HG02678 (cell line): ENCODE measurements around the gene GPC6.
"Not testable (repeated sequence)": the region's sequence is repeated elsewhere in the genome, so short reads cannot be mapped to it uniquely, and the experiment has no call there.

Experiments
- ATAC-seq: cut with Tn5 transposase; IDR thresholded peaks from one replicate; pipeline ENCODE4 v1.9.1; 2021; ENCODE audit warnings: mild to moderate bottlenecking, moderate library complexity; ENCODE audit not compliant: unreplicated experiment

The GPC6 gene

DNA sequence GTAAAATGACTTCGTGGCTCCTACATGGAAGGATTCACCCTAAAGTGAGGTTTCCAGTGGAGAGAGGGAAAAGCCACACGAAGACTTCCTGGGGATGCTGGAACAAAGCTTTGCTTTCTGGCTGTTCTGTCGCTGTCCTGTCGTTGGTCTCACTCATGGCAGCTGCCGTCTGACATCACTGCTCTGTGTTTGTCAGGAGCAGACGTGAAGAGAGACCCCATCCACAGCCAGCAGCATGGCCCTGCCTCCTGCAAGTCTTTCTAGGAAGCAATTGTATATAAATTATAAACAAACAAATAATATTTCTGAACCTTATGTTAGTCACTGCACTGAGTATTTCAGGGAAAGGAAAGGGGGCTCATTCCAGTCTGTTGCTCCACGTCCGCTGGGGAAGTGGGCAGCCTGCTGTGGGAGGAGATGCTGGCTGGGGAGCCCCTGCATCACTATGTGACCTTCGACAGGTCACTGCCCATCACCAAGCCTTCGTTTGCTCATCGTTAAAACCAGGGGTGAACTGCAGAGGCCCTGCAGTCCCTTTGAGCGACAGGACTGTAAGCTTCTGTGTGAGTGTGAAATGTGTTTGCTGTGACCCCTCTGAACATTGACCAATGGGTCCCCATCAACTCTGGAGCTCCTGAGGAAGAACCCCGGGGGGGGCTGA is 1101.9 kb downstream of the GPC6 start:
- ATAC-seq = no peak

DNA sequence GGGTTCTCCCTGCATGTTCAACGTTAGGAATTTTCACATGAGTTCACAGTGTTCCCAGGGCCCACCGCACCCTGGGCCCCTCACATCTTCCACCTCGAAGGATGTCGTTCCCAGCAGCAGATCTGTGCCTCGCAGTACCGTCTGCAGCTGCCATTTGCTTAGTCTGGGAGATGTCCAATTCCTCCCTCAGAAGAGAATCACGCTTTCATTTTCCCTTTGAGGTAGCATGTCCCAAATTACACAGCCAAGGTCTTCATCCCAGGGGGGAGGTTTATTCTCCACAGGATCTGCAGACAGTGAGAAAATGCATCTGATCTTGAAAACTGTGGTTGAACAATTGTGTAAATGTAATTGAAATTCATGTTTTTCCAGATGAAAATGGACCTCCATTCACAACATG is 1102.7 kb downstream of the GPC6 start:
- no peak for ATAC-seq

DNA sequence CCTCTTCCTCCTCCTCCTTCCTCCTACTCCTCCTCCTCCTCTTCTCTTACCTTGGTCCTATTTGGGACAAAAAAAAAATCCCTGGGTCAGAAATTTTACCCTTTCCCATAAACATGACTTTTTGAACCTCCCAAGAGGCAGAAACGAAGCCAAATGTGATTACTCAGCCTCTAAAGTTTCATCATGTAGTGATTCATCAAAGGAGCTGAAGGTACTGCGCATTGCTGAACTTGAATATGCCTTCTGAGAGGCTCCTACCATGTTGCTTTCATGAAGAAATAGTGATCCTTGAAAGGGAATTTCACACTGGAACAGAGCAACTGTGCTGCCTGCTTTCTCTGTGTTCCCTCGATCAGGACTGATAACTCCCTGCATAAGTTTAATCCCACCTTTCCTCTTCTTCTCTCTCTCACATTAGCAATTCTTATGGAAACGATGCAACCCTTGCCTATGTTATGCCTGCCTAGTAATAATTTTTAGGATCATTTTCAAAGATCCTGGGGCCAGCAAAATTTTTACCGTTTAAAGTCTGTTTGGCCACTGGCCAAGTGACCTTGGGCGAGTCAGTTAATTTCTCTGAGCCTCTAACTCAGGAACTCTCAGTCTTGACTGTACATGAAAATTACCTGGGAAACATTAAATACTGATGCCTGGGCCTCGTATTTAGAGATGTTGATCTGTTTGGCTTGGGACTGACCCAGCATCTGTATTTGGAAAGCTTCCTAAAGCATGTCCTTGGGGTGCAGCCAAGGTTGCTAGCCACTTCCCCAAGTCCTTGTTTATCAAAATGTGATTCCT is 1103.3 kb downstream of the GPC6 start:
- no peak for ATAC-seq

DNA sequence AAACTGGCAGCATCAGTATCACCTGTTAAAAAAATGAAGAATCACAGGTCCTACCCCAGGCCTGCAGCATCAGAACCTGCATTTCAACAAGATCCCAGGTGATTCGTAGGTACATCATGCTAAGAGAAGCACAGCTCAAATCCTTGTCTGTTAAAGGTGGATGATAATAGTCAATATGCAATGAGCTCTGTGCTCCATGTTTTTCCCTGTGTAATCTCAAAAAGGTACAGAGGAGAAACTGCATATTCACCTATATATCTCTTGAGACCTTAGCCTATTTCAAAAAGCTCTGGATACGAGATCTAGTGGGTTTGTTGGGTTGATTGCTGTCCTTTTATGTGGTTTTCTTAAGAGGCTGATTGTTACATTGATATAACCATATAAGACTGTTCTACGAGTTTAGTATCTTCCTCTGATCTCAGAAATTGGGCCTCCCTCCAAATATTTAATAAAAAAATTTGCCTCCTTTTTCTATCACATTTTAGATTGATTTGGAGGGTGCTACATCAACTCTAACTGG is 1104.0 kb downstream of the GPC6 start:
- ATAC-seq = no peak

DNA sequence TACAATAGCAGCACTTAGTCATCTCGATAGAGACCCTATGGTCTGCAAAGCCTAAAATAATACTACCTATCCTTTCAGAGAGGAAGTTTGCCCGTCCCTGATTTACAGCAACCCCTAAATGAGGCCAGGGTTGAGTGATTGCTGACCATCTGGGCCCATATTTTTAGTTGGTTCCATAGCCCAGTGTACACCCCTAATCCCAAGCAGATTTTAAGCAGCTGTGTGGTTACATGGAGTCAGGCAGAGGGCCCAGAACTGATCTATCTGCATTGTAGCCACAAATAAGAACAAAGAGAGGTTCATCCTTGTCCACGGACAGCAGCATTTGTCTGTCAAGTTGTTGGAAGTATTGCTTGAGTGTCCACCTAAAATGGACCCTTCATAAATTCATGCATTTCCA is 1104.7 kb downstream of the GPC6 start:
- no peak for ATAC-seq

DNA sequence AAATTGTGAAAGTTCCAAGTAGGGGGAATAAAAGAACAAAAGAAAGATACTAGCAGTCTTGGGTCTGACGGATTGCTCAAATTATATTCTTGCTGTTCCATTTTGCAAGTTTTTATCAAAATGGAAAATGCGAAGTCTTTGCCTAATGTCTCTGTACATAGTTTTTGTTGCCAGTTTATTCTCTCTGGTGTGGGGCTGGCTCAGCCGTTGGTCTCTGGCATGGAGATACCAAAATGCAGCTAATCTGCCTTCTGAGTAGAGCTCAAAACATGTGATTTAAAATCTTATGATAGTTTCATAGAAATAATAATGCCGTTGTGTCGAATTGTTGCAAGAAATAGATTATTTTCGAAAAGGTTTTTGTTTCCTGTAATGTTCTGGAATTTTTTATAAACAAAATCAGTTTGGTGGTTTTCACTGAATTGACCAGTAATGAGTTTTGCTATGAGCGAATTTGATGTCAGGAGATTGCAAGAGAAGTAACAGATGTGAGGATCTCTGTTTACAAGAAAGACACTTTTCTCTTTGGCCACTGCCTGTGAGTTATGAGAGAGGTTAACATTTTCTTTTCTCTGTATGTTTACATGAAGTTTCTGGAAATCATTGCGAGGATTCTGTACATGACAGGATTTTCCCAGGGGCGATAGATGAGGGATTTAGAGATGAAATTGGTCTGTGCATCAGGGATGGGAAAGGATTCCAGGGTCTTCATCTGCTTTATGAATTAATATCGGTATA is 1105.9 kb downstream of the GPC6 start:
- no peak for ATAC-seq

DNA sequence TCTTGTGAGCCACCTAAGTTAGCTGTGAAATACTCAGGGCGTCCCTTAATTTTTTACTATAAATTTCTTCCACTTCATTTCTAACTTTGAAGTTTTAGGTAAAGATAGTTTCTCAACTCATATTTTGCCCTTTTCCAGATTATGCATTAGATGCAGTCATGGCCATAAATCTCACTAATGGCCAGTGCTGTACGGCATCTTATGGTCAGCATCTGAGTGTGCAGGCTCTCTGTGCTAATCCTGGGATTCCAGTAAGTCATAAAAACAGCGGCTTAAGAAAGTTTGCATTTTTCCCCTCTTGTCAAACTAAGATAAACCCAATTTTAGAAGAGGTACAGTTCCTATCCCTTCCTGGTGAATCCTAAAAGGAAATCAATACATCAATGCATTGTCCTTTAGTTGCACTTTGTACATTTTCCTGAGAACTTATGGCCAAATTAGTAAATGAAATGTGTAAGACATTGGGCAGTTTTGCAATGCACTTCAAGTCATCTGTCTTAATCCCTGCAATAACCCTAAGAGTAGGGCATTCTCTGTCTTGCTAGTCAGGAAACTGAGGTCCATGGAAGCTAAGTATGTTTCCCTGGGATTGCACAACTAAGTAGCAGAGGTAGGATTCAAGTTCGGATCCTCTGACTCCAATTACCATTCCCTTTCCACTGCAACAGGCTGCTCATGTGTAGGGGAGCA is 1106.7 kb downstream of the GPC6 start:
- no peak for ATAC-seq

DNA sequence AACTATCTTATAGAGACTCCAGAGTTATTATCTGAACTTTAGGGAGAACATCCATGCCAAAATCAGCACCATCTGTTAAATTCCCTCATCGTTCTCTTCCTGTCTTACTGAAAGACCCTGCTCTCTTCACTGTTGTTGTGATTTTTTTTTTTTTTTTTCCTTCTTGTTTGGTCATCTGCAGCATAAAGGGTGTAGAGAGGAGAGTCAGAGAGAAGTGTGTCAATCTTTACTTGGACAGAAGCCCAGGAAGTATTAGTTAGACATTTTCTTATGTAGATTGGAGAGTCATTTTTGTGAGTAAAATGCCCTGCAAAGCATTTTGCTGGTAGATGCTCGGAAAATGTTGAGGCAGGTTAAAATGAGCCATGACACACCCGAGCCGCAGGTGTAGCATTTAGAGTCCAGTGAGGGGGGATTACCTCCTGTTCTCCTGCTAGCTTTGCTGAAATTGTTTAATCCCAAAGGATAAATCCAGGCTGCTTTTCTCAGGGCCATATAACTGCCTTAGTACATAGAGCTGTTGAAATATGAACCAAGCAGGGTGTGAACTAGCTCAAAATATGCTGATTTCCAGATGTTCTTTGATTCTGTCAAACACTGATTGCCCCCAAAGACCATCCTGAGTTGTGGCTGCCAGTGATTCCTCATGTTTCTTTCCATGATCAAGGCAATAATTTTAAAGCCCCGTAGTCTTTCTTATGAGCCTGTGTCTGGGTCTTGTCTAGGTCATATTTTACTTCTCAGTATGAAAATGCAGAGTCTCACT is 1109.3 kb downstream of the GPC6 start:
- no peak for ATAC-seq

DNA sequence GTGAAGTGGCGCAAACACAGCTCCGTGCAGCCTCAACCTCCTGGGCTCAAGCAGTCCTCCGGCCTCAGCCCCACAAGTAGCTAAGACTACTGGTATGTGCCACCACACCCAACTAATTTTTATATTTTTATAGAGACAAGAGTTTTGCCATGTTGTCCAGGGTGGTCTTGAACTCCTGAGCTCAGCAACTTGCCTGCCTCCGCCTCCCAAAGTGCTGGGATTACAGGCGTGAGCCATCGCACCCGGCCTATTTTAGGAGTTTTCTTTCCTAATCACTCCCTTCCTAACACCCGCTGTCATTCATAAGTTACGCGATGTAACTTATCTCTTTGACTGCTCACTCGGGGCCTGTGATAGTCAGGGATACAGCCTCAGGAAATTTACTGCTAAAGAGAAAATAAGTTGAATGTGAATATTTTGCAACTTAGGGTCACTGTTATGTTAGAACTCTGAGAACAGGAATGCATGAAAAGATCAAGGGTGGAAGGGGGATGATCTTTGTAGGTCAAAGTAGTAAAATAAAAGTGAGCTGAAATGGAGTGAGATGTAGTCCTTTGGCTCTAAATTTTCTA is 1112.6 kb downstream of the GPC6 start:
- no peak for ATAC-seq

DNA sequence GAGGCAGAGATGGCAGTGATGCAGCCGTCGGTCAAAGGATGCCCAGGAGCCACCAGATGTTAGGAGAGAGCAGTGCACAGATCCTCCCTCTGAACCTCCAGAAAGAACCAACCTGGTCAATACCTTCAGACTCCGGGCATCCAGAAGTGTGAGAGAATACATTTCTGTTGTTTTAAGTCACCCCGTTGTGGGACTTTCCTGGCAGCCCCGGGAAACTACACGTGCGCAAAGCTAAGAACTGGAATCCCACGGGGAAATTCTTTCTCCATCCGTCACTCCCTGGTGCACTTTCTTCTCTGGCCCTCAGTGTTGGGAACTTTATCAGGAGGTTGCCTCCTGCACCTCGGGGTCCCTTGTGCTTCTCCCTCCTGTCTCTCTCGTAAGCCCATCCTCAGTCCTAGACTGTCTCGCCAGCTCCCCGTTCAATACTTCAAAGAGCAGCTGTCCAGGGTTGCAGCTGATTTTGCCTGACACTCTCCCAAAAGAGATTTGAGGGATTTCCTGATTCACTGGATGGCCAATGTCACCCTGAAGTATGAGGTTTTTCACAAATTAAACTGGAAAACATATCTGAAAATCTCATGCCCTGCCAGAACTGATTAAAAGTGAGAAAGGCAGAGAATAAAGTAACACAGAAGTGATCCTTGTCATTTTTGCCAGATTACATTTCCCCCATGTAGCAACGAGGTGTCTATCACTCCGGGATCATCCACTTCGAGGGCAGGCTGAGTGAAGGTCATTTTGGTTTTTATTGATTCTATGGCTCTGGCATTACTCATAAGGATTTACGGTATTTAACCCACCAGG is 1116.0 kb downstream of the GPC6 start:
- ATAC-seq = no peak

DNA sequence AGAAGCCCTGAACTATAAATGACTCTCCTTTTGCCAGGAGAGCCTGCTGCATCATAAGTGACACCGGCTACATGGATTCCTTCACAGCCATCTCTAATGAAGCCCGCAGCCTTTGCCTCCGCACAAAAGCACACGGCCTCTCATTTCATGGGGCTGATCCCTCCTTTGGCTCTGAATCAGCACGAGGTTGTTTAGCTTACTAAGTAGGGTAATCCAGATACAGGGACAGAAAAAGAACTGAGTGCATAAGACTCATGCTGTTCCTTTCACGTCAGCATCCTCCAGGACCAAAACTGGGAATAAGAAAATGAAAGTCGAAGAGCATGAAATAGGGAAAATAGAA is 1116.6 kb downstream of the GPC6 start:
- no peak for ATAC-seq

DNA sequence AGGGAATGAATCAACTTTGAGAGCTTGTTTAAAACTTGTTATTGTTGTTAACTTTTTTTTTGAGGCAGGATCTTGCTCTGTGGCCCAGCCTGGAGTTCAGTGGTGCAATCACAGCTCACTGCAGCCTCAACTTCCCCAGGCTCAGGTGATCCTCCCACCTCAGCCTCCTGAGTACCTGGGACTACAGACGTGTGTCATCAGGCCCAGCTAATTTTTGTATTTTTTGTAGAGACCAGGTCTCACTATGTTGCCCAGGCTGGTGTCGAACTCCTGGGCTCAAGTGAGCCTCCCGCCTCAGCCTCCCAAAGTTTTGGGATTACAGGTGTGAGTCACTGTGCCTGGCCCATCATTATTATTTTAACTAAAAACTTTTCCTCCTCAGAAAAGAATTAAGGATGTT is 1117.1 kb downstream of the GPC6 start:
- ATAC-seq = not testable (repeated sequence)

DNA sequence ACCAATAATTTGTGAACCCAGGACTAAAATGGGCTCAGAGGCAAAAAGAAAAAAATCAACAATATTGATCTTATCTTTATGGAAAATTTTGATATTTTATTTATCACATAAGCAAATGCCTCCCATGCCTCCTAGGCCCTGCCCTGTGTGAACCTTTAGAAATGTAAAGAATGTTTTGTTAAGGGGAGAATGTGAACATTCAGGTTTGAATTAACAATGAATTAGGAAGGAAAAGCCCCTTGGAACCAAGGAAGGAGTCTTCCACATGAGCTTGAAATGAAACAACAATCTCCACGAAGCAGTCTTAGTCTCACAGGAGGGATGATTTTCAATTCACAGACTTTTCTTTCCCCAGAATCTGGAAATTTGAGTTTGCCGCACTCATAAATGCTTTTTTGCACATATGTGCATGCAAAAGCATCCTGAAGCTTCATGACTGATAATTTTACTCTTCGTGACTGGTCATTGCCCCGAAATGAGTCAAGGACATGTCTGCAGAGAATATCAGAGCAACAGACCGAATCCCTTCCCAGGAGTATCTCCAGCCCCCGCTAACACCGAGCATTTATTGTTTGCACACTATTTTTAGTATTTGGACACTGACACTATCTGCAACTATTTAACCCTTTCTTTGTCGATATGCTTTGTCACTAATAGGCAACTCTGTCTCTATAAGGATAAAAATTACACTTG is 1117.7 kb downstream of the GPC6 start:
- ATAC-seq = no peak

DNA sequence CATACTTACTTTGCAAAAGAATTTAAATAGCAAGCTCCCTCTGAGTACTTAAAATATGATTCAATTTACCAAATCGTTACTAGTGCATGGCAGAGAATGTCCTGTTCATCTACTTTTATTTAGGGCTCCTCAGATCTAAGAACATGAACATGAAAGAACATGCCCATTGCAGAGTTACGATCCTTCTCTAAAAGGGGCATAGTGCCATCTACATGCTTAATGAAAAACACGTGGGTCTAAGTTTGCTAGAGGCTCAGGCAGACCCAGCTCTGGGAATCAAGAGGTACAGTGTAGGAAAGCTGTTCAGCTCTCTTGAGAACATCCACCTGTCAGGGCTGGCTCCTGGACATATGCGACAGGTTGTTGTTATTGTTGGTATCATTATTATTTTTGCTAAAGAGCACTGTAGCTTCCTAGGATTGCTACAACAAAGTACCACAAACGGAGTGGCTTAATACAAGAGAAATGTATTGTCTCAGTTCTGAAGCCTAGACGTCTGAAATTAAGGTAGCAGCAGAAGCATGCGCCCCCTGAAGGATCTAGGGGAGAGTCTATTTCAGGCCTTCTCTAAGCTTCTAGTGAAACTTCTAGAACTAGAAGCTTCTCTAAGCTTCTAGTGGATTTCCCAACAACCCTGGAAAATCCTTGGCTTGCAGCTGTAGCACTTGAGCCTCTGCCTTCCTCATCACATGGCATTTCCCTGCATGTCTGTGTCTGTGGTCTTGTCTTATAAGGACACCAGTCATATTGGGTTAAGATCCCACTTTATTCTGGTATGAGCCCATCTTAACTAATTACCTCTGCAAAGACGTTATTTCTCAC is 1119.0 kb downstream of the GPC6 start:
- no peak for ATAC-seq

DNA sequence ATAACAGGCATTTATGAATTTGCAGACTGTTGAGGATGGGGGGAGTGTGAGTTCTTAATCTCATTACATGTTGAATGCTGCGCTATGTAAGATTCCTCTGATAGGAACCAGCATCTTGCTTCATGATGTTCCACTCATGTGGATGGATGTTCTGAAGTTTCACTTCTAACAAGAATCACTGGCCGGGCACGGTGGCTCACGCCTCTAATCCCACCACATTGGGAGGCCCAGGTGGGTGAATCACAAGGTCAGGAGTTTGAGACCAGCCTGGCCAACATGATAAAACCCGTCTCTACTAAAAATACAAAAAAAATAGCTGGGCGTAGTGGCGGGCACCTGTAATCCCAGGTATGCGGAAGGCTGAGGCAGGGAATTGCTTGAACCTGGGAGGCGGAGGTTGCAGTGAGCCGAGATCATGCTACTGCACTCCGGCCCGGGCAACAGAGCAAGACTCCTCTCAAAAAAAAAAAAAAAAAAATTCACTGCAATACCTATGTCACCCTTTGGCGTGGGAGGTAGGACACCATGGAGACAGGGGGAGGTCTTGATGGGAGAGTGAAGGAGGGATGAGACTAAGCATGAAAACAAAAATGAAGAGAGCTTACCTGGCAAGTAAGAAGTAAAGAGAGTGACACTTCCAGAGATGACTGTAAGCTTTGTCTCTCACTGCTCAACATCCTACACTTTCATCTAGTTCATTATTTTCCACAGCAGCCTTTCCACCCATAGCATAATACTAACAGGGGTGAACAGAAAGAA is 1119.8 kb downstream of the GPC6 start:
- no peak for ATAC-seq

DNA sequence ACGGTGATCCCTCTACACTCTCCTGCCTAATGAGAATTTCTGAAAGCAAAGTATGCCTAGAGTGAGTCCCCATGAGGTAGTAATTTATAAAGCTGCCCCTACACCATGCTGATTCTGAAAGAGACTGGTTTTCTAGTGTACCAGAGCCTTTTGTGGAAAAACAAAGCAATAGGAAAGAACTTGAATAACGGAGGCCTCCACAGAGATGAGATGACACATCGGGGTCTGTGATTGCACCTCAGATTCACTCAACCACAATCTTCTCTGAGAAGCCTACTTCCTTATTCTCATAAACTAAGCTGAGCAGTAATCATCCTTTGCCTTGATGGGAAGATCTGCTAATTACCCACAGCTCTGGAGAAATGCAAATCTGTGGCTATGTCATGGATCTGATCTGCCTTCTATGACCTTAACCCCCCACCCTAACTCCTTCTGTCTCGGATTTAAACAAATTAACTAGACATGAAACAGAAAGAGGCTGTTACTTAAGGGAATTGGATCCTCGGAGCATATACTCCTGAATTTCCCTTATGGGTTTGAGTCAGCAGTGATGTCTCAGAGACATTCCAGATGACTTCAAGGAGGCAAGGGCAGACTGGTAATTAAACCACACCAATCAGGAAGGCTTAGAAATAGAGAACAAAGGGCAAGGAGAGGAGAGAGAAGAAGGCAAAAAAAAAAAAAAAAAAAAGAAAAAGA is 1124.8 kb downstream of the GPC6 start:
- no peak for ATAC-seq

DNA sequence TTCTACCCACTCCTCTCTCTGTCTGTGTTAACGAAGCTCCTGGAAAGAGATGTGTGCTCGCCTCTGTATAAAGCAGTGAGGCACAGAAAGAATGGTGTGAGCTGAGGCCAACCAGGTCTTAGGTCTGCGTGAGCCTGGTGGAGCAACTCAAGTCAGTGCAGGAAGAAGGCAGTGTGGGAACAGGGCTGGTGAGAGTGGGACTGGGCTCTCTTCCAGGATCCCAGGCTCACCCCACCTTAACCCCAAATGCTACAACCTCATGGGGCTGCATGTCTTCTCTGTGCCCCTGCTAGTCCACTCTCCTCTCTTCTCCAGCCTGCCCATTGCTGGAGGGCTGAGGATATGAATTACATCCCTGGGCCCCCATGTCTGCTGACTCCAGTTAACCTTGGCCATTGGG is 1125.5 kb downstream of the GPC6 start:
- no peak for ATAC-seq
